K562 (cell line): ENCODE results near the gene MBD5. TPM values are rescaled to one million over a fixed set of nuclear protein-coding genes. Genes with fewer than 3 reads are reported as not detected.

ENCODE experiments used
- ATAC-seq: fragments of 200-7000 bp; cut with Tn5 transposase; 3 replicates; pipeline ENCODE4 v1.9.1; 2020; ENCODE audit warnings: moderate library complexity
- BruUV-seq: library from RNA; stranded (reverse); fragments of 400-500 nt; replicated peaks from 2 replicates; lab custom pipeline; 2021; lab: Mats Ljungman, UMichigan
- CTCF ChIA-PET: fragments of 300-600 bp; formaldehyde crosslinking; extraction: SDS; loops from one replicate; lab custom pipeline; 2021; ENCODE audit warnings: low intra/inter-chr PET ratio; lab: Yijun Ruan, JAX
- POLR2A ChIA-PET: fragments of 300-600, 350-650 bp; sonication (Branson Sonifier 250); formaldehyde crosslinking; extraction: SDS; loops from one replicate; lab custom pipeline; 2021; ENCODE audit warnings: antibody characterized with exemption, inconsistent platforms; lab: Yijun Ruan, JAX
- DNase-seq, 4 experiments: peaks; one replicate each; pipeline versions ENCODE4 v3.0.0 to v3.0.0-alpha.2; 2011 to 2018; ENCODE audit warnings: low spot score in 3 of 4, mixed read lengths in 3 of 4; ENCODE audit errors: extremely low read depth in 1 of 4
- FAIRE-seq: peaks from 2 replicates; lab custom pipeline; 2011; peaks lifted over from hg19 to GRCh38; lab: Jason Lieb, UNC
- H2AFZ ChIP-seq: 2 replicates; pipeline ENCODE4 v1.6.0; 2011; ENCODE audit warnings: low read depth, low read length, control low read depth, inconsistent platforms
- H3K27ac ChIP-seq: fragments of 200-600 bp; 3 replicates; pipeline ENCODE4 v1.8.0; 2011; ENCODE audit warnings: low read depth, mild to moderate bottlenecking, control low read depth, inconsistent platforms, low read length, moderate library complexity, mixed read lengths; ENCODE audit errors: extremely low read depth
- H3K27me3 ChIP-seq, 2 experiments: fragments of 300-600 bp in 1 of 2; 2 replicates in 1 of 2; 3 replicates in 1 of 2; pipeline versions ENCODE4 v1.6.0 to v1.8.0; 2011; ENCODE audit warnings: inconsistent platforms in 2 of 2, low read length in 2 of 2, mild to moderate bottlenecking in 1 of 2, mixed read lengths in 1 of 2, moderate library complexity in 1 of 2; ENCODE audit not compliant: control insufficient read depth in 2 of 2, insufficient read depth in 2 of 2
- H3K36me3 ChIP-seq: fragments of 300-600 bp; 3 replicates; pipeline ENCODE4 v1.8.0; 2011; ENCODE audit warnings: mild to moderate bottlenecking, low read length, inconsistent platforms; ENCODE audit not compliant: control insufficient read depth, insufficient read depth
- H3K4me1 ChIP-seq, 2 experiments: fragments of 200-600 bp in 1 of 2; replicated peaks in 1 of 2; 2 replicates in 1 of 2; 3 replicates in 1 of 2; pipeline versions ENCODE4 v1.5.1 to v1.8.0; 2011; ENCODE audit warnings: inconsistent platforms in 2 of 2, low read length in 2 of 2, mild to moderate bottlenecking in 1 of 2, mixed read lengths in 1 of 2, moderate library complexity in 1 of 2; ENCODE audit not compliant: control insufficient read depth in 2 of 2, insufficient read depth in 2 of 2
- H3K4me2 ChIP-seq: 2 replicates; pipeline ENCODE4 v1.6.1; 2011; ENCODE audit warnings: low read length, control low read depth, inconsistent platforms, mixed read lengths; ENCODE audit not compliant: insufficient read depth
- H3K4me3 ChIP-seq: fragments of 200-600 bp; sonication (generic), shearing (Covaris generic); 2 replicates; pipeline ENCODE4 v1.5.1; 2016; ENCODE audit warnings: control low read depth, inconsistent platforms
- H3K79me2 ChIP-seq: fragments of 200-600 bp; 3 replicates; pipeline ENCODE4 v1.8.0; 2011; ENCODE audit warnings: low read length, inconsistent platforms; ENCODE audit not compliant: control insufficient read depth, insufficient read depth
- H3K9ac ChIP-seq, 2 experiments: 2 replicates each; pipeline versions ENCODE4 v1.6.0 to v1.6.1; 2011; ENCODE audit warnings: low read depth in 2 of 2, low read length in 2 of 2, control low read depth in 1 of 2, inconsistent platforms in 1 of 2, mild to moderate bottlenecking in 1 of 2, mixed read lengths in 1 of 2; ENCODE audit not compliant: insufficient read depth in 1 of 2
- H3K9me1 ChIP-seq: one replicate; pipeline ENCODE4 v1.6.0; 2011; ENCODE audit warnings: inconsistent platforms, mild to moderate bottlenecking, low read length, moderate library complexity; ENCODE audit not compliant: control insufficient read depth, insufficient read depth
- H3K9me3 ChIP-seq: replicated peaks from 2 replicates; pipeline ENCODE4 v1.5.1; 2011; ENCODE audit warnings: low read depth, low read length, inconsistent platforms; ENCODE audit not compliant: control insufficient read depth, insufficient read depth
- H4K20me1 ChIP-seq: replicated peaks from 2 replicates; pipeline ENCODE4 v1.6.1; 2011; ENCODE audit warnings: low read length, inconsistent platforms, mixed read lengths; ENCODE audit not compliant: control insufficient read depth, insufficient read depth
- FOXA3 ChIP-seq, 2 experiments: fragments of 450-650 bp in 1 of 2; sonication (generic) in 1 of 2; formaldehyde crosslinking; IDR thresholded peaks in 1 of 2; conservative IDR thresholded peaks in 1 of 2; 2 replicates each; pipeline versions ENCODE4 v1.4.0 to v1.8.0; 2020 to 2022; ENCODE audit warnings: mild to moderate bottlenecking in 2 of 2, missing genetic modification reagents in 1 of 2
- HOMEZ ChIP-seq: fragments of 250-450 bp; sonication (Bioruptor Pico); IDR thresholded peaks from 2 replicates; pipeline ENCODE4 v1.4.0; 2020; ENCODE audit warnings: mild to moderate bottlenecking, moderate library complexity
- ILK ChIP-seq: fragments of 450-650 bp; IDR thresholded peaks from 2 replicates; pipeline ENCODE4 v1.6.1; 2016; ENCODE audit warnings: missing genetic modification characterization, low read depth, mild to moderate bottlenecking, missing compliant biosample characterization, moderate library complexity, borderline replicate concordance
- NCOA4 ChIP-seq: fragments of 450-650 bp; IDR thresholded peaks from 2 replicates; pipeline ENCODE4 v1.6.1; 2018; ENCODE audit warnings: mild to moderate bottlenecking; ENCODE audit not compliant: partially characterized antibody
- RB1 ChIP-seq: fragments of 450-650 bp; IDR thresholded peaks from 2 replicates; pipeline ENCODE4 v1.6.1; 2017; ENCODE audit warnings: low read depth, mild to moderate bottlenecking
- RFX1 ChIP-seq: fragments of 450-650 bp; IDR thresholded peaks from 2 replicates; pipeline ENCODE4 v1.6.1; 2016; ENCODE audit warnings: mild to moderate bottlenecking, moderate library complexity
- TEAD1 ChIP-seq, 2 experiments: fragments of 450-650 bp in 1 of 2; sonication (generic) in 1 of 2; formaldehyde crosslinking; IDR thresholded peaks; 2 replicates each; pipeline versions ENCODE4 v1.4.0 to v1.8.0; 2020 to 2022; ENCODE audit warnings: mild to moderate bottlenecking in 2 of 2, missing genetic modification reagents in 1 of 2
- TFAP4 ChIP-seq: sonication (generic); formaldehyde crosslinking; IDR thresholded peaks from 2 replicates; pipeline ENCODE4 v1.8.0; 2022; ENCODE audit warnings: missing genetic modification reagents, mild to moderate bottlenecking, moderate library complexity, borderline replicate concordance
- ZNF12 ChIP-seq: sonication (generic); formaldehyde crosslinking; IDR thresholded peaks from 2 replicates; pipeline ENCODE4 v1.4.0; 2020; ENCODE audit warnings: mild to moderate bottlenecking, missing genetic modification reagents
- ZNF318 ChIP-seq, 2 experiments: fragments of 450-650 bp; IDR thresholded peaks; 2 replicates each; pipeline ENCODE4 v1.6.1; 2016; ENCODE audit warnings: mild to moderate bottlenecking in 2 of 2, borderline replicate concordance in 1 of 2, low read depth in 1 of 2, moderate library complexity in 1 of 2
- WGBS: fragments of 100-300 bp; shearing (Covaris generic); methylation state at CpG from one replicate; pipeline ENCODE4 v1.1.6; 2016; ENCODE audit warnings: low coverage, mixed read lengths; ENCODE audit not compliant: insufficient coverage; ENCODE audit errors: missing lambda C conversion rate; 5-methylcytosine and 5-hydroxymethylcytosine counted together
- in situ Hi-C: fragments of 300-500 bp; cut with MboI; formaldehyde crosslinking; loops from 4 replicates; pipeline ENCODE4 v1.15.0; 2018; ENCODE audit warnings: inconsistent platforms, mixed read lengths
- intact Hi-C: fragments of 100-400 bp; cut with micrococcal nuclease; formaldehyde crosslinking; loops from 2 replicates; pipeline ENCODE4 v1.14.2; 2022
- polyA plus RNA-seq, 8 experiments: library from polyadenylated mRNA; depleted of rRNA in 4 of 8; stranded (reverse) in 5 of 8; unstranded in 3 of 8; fragments of >200 nt; fragmentation: Nextera tagmentation in 2 of 8; fragmentation: Illumina TruSeq in 1 of 8; extraction: Ambion mirVana in 2 of 8; extraction: Trizol in 1 of 8; gene quantifications; 2 replicates each; pipeline versions ENCODE4 v1.2.1 to v1.2.3, GENCODE V29; 2011 to 2014; ENCODE audit warnings: inconsistent platforms in 1 of 8, missing spikeins in 1 of 8
- total RNA-seq, 7 experiments: library from RNA; depleted of rRNA in 6 of 7; stranded (reverse); fragments of >200 nt in 6 of 7; fragmentation: Illumina TruSeq in 2 of 7; extraction: Trizol in 2 of 7; gene quantifications; 2 replicates each; pipeline versions ENCODE4 v1.2.1 to v1.2.3, GENCODE V29; 2011 to 2021; ENCODE audit warnings: low replicate concordance in 1 of 7

The MBD5 gene
- total and polyA plus RNA-seq, 9 of the 15 experiments (the other 6 are each of a cell fraction or from before 2014, with no cell fraction given): 3.4 to 14.5 (median 9.0) TPM

- H3K4me2 ChIP-seq: no peak overlapping the region
- BruUV-seq: no TSS peak
- TF ChIP-seq TFAP4 (CRISPR knock-in tag) (peak; percentile 38; the same call in 1 of the 2 replicates), ZNF12 (CRISPR knock-in tag) (no peak), ILK (tag) (no peak), HOMEZ (no peak), RFX1 (peak; percentile 72), FOXA3 (CRISPR knock-in tag; conservative IDR thresholded peaks at IDR 0.05 in 1 of 2, IDR thresholded peaks at IDR 0.05 in 1 of 2) (no peak), RB1 (no peak), NCOA4 (no peak), TEAD1 (CRISPR knock-in tag; IDR thresholded peaks at IDR 0.05) (no peak), ZNF318 (IDR thresholded peaks at IDR 0.05; ENCODE audit: borderline replicate concordance in 1 of 2, low read depth in 1 of 2) (no peak)
Measured at GRCh38 chr2:148483665-148484064, 462.8 kb downstream of the MBD5 start.

More at GRCh38 chr2:148483665-148484064, 462.8 kb downstream of the MBD5 start:
- ChIA-PET CTCF (no interaction called here), POLR2A (no interaction called here)
- Histone ChIP-seq H3K9me1 (no peaks in the 10 kb centered on the region), H3K27ac (no peak overlapping the region), H3K4me1 (no peaks in the 10 kb centered on the region), H4K20me1 (no peaks in the 10 kb centered on the region), H3K79me2 (no peaks in the 10 kb centered on the region), H3K9me3 (no peaks in the 10 kb centered on the region), H3K9ac (no peak overlapping the region), H3K4me3 (no peak overlapping the region), H2AFZ (no peak overlapping the region), H3K36me3 (no peaks in the 10 kb centered on the region), H3K27me3 (peaks cover 0 to 9% of the 10 kb centered on the region in 2 experiments; a peak in 1 of 5 replicates)
- DNase-seq (no peak), ATAC-seq (no peak), FAIRE-seq (no peak)
- in situ Hi-C loops: no loop called here
- intact Hi-C loops: no loop called here
- 0% methylated on average over 4 of the region's 4 CpGs for WGBS
